Lower leg skin (tissue), 3 donors: ENCODE results near the gene DBNDD1.

Experiments
- POLR2A ChIP-seq, 2 donors: fragments of 450-650 bp; IDR thresholded peaks; one replicate each; pipeline ENCODE4 v1.6.1; 2016 to 2017; ENCODE audit warnings: antibody characterized with exemption in 2 of 2, mild to moderate bottlenecking in 1 of 2, moderate library complexity in 1 of 2
- TF ChIP-seq, protein P1 (sequence below), 3 donors: fragments of 450-650 bp; IDR thresholded peaks; one replicate each; pipeline ENCODE4 v1.5.1; 2016; ENCODE audit warnings: antibody characterized with exemption in 3 of 3, mild to moderate bottlenecking in 3 of 3, moderate library complexity in 2 of 3

- TF ChIP-seq, protein P1, sequence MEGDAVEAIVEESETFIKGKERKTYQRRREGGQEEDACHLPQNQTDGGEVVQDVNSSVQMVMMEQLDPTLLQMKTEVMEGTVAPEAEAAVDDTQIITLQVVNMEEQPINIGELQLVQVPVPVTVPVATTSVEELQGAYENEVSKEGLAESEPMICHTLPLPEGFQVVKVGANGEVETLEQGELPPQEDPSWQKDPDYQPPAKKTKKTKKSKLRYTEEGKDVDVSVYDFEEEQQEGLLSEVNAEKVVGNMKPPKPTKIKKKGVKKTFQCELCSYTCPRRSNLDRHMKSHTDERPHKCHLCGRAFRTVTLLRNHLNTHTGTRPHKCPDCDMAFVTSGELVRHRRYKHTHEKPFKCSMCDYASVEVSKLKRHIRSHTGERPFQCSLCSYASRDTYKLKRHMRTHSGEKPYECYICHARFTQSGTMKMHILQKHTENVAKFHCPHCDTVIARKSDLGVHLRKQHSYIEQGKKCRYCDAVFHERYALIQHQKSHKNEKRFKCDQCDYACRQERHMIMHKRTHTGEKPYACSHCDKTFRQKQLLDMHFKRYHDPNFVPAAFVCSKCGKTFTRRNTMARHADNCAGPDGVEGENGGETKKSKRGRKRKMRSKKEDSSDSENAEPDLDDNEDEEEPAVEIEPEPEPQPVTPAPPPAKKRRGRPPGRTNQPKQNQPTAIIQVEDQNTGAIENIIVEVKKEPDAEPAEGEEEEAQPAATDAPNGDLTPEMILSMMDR (IDR thresholded peaks at IDR 0.05), result no peak
- no peak for TF ChIP-seq POLR2A (IDR thresholded peaks at IDR 0.05)
These were observed 6.9 kb upstream of the DBNDD1 start for GRCh38 chr16:90026135-90026534.
